MCF 10A (cell line): Measurements from ENCODE around the gene PLA2G6. TPM values are rescaled to one million over a fixed set of nuclear protein-coding genes. Genes with fewer than 3 reads are reported as not detected.

ENCODE experiments used
- BruUV-seq: library from RNA; stranded (reverse); fragments of 400-500 nt; replicated peaks from 2 replicates; lab custom pipeline; 2021; lab: Mats Ljungman, UMichigan
- CTCF ChIA-PET: fragments of 300-600 bp; sonication (Branson Sonifier 250); formaldehyde crosslinking; extraction: SDS; loops from one replicate; lab custom pipeline; 2021; ENCODE audit warnings: antibody characterized with exemption, inconsistent platforms; lab: Yijun Ruan, JAX
- POLR2A ChIA-PET: fragments of 300-600, 350-650 bp; sonication (Branson Sonifier 250); formaldehyde crosslinking; extraction: SDS; loops from one replicate; lab custom pipeline; 2020; ENCODE audit warnings: antibody characterized with exemption, inconsistent platforms; lab: Yijun Ruan, JAX
- DNase-seq: peaks from one replicate; pipeline ENCODE4 v3.0.0-alpha.2; 2018; ENCODE audit not compliant: unreplicated experiment
- H3K27ac Mint-ChIP-seq: one replicate; pipeline ENCODE4 v1.8.0; 2022; ENCODE audit warnings: mild to moderate bottlenecking, low read depth, mixed read lengths; ENCODE audit not compliant: unreplicated experiment
- H3K27me3 Mint-ChIP-seq: one replicate; pipeline ENCODE4 v1.8.0; 2022; ENCODE audit warnings: mixed read lengths; ENCODE audit not compliant: insufficient read depth, unreplicated experiment
- H3K36me3 Mint-ChIP-seq: one replicate; pipeline ENCODE4 v1.8.0; 2022; ENCODE audit warnings: mild to moderate bottlenecking, moderate library complexity, mixed read lengths; ENCODE audit not compliant: insufficient read depth, unreplicated experiment
- H3K4me1 Mint-ChIP-seq: one replicate; pipeline ENCODE4 v1.8.0; 2022; ENCODE audit warnings: mixed read lengths; ENCODE audit not compliant: insufficient read depth, unreplicated experiment
- H3K4me3 Mint-ChIP-seq: one replicate; pipeline ENCODE4 v1.8.0; 2022; ENCODE audit warnings: mild to moderate bottlenecking, moderate library complexity, mixed read lengths; ENCODE audit not compliant: unreplicated experiment
- H3K9me3 Mint-ChIP-seq: one replicate; pipeline ENCODE4 v1.8.0; 2022; ENCODE audit warnings: mixed read lengths; ENCODE audit not compliant: unreplicated experiment
- intact Hi-C: fragments of 100-400 bp; cut with micrococcal nuclease; formaldehyde crosslinking; loops from 2 replicates; pipeline ENCODE4 v1.14.1; 2022
- total RNA-seq: library from RNA; stranded (reverse); gene quantifications from 2 replicates; pipeline ENCODE4 v1.2.3, GENCODE V29; 2022
- TF ChIP-seq, protein P1 (sequence below): fragments of 200-600 bp; IDR thresholded peaks from one replicate; pipeline ENCODE4 v1.8.0; 2022; ENCODE audit warnings: antibody characterized with exemption, mild to moderate bottlenecking; ENCODE audit not compliant: unreplicated experiment

PLA2G6 gene
- total RNA-seq, 1 experiment from 2014 or later, result 37.5 TPM

- Mint-ChIP-seq H3K9me3 (no peaks in the 10 kb centered on the region), H3K4me3 (no peak overlapping the region), H3K4me1 (peaks cover 28% of the 10 kb centered on the region), H3K27me3 (no peaks in the 10 kb centered on the region), H3K36me3 (peaks cover 13% of the 10 kb centered on the region), H3K27ac (peak overlapping the region; percentile 68)
- intact Hi-C loops, result no loop called here
- CTCF ChIA-PET, result interaction anchor here (0.6 to 0.7 kb wide), 2 partner anchors 404 to 565 kb away, joined by 3 to 5 read pairs; no protein-coding TSS in a partner anchor
- POLR2A ChIA-PET, result interaction anchor here (0.6 to 2.0 kb wide), 10 partner anchors 9 to 887 kb away, joined by 3 to 29 read pairs (median 4); partner anchors contain the start of genes MAFF and PLA2G6
- DNase-seq, result peak; percentile 97
- no TSS peak for BruUV-seq
- TF ChIP-seq, protein P1, sequence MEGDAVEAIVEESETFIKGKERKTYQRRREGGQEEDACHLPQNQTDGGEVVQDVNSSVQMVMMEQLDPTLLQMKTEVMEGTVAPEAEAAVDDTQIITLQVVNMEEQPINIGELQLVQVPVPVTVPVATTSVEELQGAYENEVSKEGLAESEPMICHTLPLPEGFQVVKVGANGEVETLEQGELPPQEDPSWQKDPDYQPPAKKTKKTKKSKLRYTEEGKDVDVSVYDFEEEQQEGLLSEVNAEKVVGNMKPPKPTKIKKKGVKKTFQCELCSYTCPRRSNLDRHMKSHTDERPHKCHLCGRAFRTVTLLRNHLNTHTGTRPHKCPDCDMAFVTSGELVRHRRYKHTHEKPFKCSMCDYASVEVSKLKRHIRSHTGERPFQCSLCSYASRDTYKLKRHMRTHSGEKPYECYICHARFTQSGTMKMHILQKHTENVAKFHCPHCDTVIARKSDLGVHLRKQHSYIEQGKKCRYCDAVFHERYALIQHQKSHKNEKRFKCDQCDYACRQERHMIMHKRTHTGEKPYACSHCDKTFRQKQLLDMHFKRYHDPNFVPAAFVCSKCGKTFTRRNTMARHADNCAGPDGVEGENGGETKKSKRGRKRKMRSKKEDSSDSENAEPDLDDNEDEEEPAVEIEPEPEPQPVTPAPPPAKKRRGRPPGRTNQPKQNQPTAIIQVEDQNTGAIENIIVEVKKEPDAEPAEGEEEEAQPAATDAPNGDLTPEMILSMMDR, result no peak
Observed at GRCh38 chr22:38171927-38172831, 9.5 kb downstream of the PLA2G6 start.

- Mint-ChIP-seq H3K27me3 (no peaks in the 10 kb centered on the region), H3K36me3 (peaks cover 13% of the 10 kb centered on the region), H3K4me1 (peaks cover 27% of the 10 kb centered on the region), H3K27ac (no peak overlapping the region), H3K9me3 (no peaks in the 10 kb centered on the region), H3K4me3 (no peak overlapping the region)
- TF ChIP-seq, protein P1, result no peak
- intact Hi-C loops, result no loop called here
- CTCF ChIA-PET, result no interaction called here
- no TSS peak for BruUV-seq
- POLR2A ChIA-PET, result interaction anchor here (1.8 to 2.0 kb wide), 3 partner anchors 11 to 33 kb away, joined by 3 to 29 read pairs (median 7); partner anchors contain the start of gene PLA2G6
- DNase-seq, result no peak
Observed at GRCh38 chr22:38170469-38170868, 11.2 kb downstream of the PLA2G6 start.

DNA sequence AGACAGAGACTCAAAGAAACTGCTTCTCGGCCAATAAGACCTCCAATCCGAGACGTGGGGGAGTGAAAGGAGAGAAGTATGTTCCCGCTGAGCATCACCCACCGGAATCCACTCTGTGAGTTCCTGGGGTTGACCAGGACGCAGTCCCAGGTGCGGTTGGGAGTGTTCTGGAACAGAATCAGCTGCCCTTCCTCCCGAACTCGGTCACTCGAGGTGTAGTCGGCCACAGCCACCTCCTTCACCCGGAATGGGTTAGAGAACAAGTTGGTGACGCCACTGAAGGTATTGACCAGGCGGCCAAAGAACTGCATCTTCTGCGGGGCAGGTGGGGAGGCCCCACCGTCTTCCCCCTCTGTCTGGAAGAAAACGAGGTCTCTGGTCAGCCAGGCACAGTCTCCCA, 12.5 kb downstream of the PLA2G6 start:
- H3K36me3 Mint-ChIP-seq, result peaks cover 13% of the 10 kb centered on the region
- CTCF ChIA-PET, result no interaction called here
- H3K4me1 Mint-ChIP-seq, result peaks cover 23% of the 10 kb centered on the region

More for the DNA sequence above, 12.5 kb downstream of the PLA2G6 start:
- intact Hi-C loops, result no loop called here
- Mint-ChIP-seq H3K4me3 (no peak overlapping the region), H3K27me3 (no peaks in the 10 kb centered on the region), H3K9me3 (no peaks in the 10 kb centered on the region), H3K27ac (no peak overlapping the region)
- no peak for DNase-seq
- POLR2A ChIA-PET, result interaction anchor here (0.9 kb wide), 1 partner anchor 13 kb away, joined by 3 read pairs; no protein-coding TSS in a partner anchor
- no TSS peak for BruUV-seq
- TF ChIP-seq, protein P1, result no peak
